ENCODE results near the gene HBE1. TPM values are rescaled to one million over a fixed set of nuclear protein-coding genes. Genes with fewer than 3 reads are reported as not detected.
"Not testable (repeated sequence)": the region's sequence is repeated elsewhere in the genome, so short reads cannot be mapped to it uniquely, and the experiment has no call there.

HBE1 gene
- total and polyA plus RNA-seq, 10 donors, result 0.21 to 1.8 (median 0.37) TPM; not detected in 5

GRCh38 chr11:5252919-5253265, 16.9 kb downstream of the HBE1 start:
- Histone ChIP-seq H3K4me1 (no peaks in the 10 kb centered on the region), H3K27ac (no peak overlapping the region), H3K9me3 (no peaks in the 10 kb centered on the region), H3K36me3 (no peaks in the 10 kb centered on the region), H3K27me3 (replicated peaks in 1 of 7) (no peaks in the 10 kb centered on the region), H3K4me3 (no peak overlapping the region)
- TF ChIP-seq POLR2AphosphoS5 (IDR thresholded peaks at IDR 0.05) (no peak), CTCF (IDR thresholded peaks at IDR 0.05 in 8 of 11, conservative IDR thresholded peaks at IDR 0.05 in 3 of 11) (no peak), POLR2A (IDR thresholded peaks at IDR 0.05) (no peak)
- intact Hi-C loops (cut with DNase I; ENCODE audit: low total_unique reads), result no loop called here
- no peak for DNase-seq
- WGBS, 5 donors, result 53 to 78% (median 73%) methylated on average over 1 of the region's 1 CpG

GRCh38 chr11:5252192-5252918, 17.4 kb downstream of the HBE1 start:
- DNase-seq, result no peak
- WGBS, 5 donors, result 65 to 75% (median 72%) methylated on average over 9 of the region's 9 CpGs
- H3K9me3 ChIP-seq, result no peaks in the 10 kb centered on the region
- H3K36me3 ChIP-seq, result no peaks in the 10 kb centered on the region
- intact Hi-C loops (cut with DNase I; ENCODE audit: low total_unique reads), result no loop called here
- no peak overlapping the region for H3K27ac ChIP-seq
- H3K4me1 ChIP-seq, result no peaks in the 10 kb centered on the region
- H3K4me3 ChIP-seq, result no peak overlapping the region
- no peaks in the 10 kb centered on the region for H3K27me3 ChIP-seq (replicated peaks in 1 of 7)
- TF ChIP-seq POLR2A (IDR thresholded peaks at IDR 0.05) (no peak), POLR2AphosphoS5 (IDR thresholded peaks at IDR 0.05) (no peak), CTCF (IDR thresholded peaks at IDR 0.05 in 8 of 11, conservative IDR thresholded peaks at IDR 0.05 in 3 of 11) (no peak)

GRCh38 chr11:5251746-5252145, 18.0 kb downstream of the HBE1 start:
- TF ChIP-seq CTCF (IDR thresholded peaks at IDR 0.05 in 8 of 11, conservative IDR thresholded peaks at IDR 0.05 in 3 of 11) (no peak), POLR2A (IDR thresholded peaks at IDR 0.05) (no peak), POLR2AphosphoS5 (IDR thresholded peaks at IDR 0.05) (no peak)
- Histone ChIP-seq H3K27me3 (replicated peaks in 1 of 7) (no peaks in the 10 kb centered on the region), H3K4me3 (no peak overlapping the region), H3K27ac (no peak overlapping the region), H3K9me3 (no peaks in the 10 kb centered on the region), H3K36me3 (no peaks in the 10 kb centered on the region), H3K4me1 (no peaks in the 10 kb centered on the region)
- intact Hi-C loops (cut with DNase I; ENCODE audit: low total_unique reads), result no loop called here
- DNase-seq, result no peak
- WGBS, 5 donors, result 22 to 78% (median 66%) methylated on average over 2 of the region's 2 CpGs

GRCh38 chr11:5250543-5251204, 19.1 kb downstream of the HBE1 start:
- no peaks in the 10 kb centered on the region for H3K9me3 ChIP-seq
- no peak overlapping the region for H3K4me3 ChIP-seq
- TF ChIP-seq POLR2A (IDR thresholded peaks at IDR 0.05) (no peak), POLR2AphosphoS5 (IDR thresholded peaks at IDR 0.05) (no peak), CTCF (IDR thresholded peaks at IDR 0.05 in 8 of 11, conservative IDR thresholded peaks at IDR 0.05 in 3 of 11) (no peak)
- no peaks in the 10 kb centered on the region for H3K36me3 ChIP-seq
- no peaks in the 10 kb centered on the region for H3K27me3 ChIP-seq (replicated peaks in 1 of 7)
- no peak for DNase-seq
- H3K4me1 ChIP-seq, result no peaks in the 10 kb centered on the region
- no peak overlapping the region for H3K27ac ChIP-seq
- WGBS, 5 donors, result 82 to 90% (median 87%) methylated on average over 4 of the region's 4 CpGs
- intact Hi-C loops (cut with DNase I; ENCODE audit: low total_unique reads), result no loop called here

- 80 to 87% (median 85%) methylated on average over 3 to 4 of the region's 9 CpGs for WGBS, 5 donors
- intact Hi-C loops (cut with DNase I; ENCODE audit: low total_unique reads); H3K27me3 ChIP-seq (replicated peaks in 1 of 7); H3K9me3 ChIP-seq; DNase-seq; H3K4me1 ChIP-seq; H3K36me3 ChIP-seq; H3K27ac ChIP-seq; H3K4me3 ChIP-seq: not testable (repeated sequence)
These were observed 19.8 kb downstream of the HBE1 start, which contains the start of gene HBG1 for GRCh38 chr11:5249807-5250396. Gene HBG1, minus strand, starts transcription at chr11:5249857. Its CDS starts 53 bp downstream, at chr11:5249804.

GRCh38 chr11:5248498-5248897, 21.2 kb downstream of the HBE1 start:
- H3K4me1 ChIP-seq; H3K9me3 ChIP-seq; H3K4me3 ChIP-seq; DNase-seq; H3K27ac ChIP-seq; H3K36me3 ChIP-seq; H3K27me3 ChIP-seq (replicated peaks in 1 of 7); intact Hi-C loops (cut with DNase I; ENCODE audit: low total_unique reads): not testable (repeated sequence)
- 26 to 98% (median 81%) methylated on average over 7 of the region's 7 CpGs for WGBS, 5 donors

All from spleen (tissue), 11 donors.